ENCODE data around the gene SERPINB1.
"Not testable (repeated sequence)": the region's sequence is repeated elsewhere in the genome, so short reads cannot be mapped to it uniquely, and the experiment has no call there.

Gene SERPINB1

DNA sequence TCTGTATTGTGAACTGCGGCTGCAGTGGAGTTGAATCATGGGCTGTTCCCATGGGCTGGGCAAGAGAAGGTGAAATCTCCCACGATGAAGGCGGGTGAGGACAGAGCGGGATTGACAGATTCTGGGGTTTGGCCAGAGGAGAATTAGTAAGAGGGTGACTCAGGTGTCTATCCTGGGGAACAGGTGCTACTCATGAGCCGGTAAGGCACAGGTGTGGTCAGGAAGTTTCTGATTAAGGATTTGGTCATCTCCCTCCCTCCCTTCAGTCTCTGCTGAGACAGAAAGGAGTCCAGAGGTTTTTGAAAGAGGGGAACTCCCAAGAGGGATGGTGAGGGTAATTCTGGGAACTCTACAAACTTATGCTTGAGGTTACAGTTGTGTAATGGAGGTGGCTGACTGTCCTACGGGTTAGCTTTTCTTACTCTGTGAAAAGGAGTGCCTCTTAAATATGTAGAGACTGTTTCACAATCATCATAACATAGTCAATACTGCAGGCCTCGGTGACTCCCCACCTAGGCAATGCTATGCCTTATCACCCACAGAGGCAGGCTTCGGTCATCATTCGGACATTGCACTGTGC is 31.5 kb downstream of the SERPINB1 start:
- no peak for DNase-seq

DNA sequence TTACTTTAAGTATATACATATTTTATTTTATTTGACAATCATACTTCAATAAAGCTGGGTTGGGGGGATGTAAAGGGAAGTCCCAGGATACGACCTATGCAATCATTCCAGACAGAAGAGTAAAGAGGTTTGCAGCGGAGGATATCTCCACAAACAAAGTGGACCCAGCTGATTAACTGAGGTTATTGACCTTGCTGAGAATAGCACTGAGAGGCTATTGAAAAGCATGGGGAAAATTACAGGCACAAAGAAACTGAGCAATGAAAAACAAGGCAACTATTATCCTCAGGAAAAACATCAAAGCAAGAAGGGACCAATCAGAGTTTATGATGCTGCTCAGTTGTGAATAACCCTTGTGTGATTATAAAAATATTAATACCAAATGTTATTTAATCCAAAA is 32.6 kb downstream of the SERPINB1 start:
- DNase-seq, result no peak

DNA sequence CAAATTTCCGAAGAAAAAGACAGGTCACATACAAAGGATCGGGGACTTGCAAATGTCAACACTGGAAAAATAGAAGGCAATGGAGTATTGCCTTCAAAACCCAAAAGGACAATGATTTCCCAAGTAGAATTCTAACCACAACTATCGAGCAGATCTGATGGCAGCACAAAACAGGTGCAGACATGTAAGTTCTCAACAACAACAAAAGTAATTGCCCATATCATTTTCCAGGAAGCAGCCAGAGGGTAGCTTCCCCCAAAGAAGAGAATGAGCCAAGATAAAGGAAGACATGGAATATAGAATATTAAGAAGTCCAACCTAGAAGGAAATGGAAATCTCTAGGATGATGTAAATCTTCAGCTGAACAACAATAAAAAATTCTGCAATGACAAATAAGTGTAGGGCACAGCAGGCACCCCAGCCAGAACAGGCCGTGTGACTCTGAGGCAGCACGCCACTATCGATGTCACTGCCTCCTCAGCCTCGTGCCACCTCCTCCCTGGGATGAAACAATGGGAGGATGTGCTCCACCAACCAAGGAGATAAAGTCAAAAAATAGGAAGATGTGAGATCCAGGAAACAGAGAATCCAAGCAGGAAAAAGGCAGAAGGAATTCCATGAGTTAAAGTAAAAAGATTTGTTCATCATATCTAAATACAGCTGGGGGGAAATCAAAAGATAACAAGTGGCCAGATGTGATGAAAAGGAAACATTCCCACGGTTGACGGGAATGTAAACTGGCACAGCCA is 34.1 kb downstream of the SERPINB1 start:
- no peak for DNase-seq

- no peak for DNase-seq
Measured at GRCh38 chr6:2806644-2807043, 35.0 kb downstream of the SERPINB1 start.

- no peak for DNase-seq
Measured at GRCh38 chr6:2805031-2805430, 36.6 kb downstream of the SERPINB1 start.

DNA sequence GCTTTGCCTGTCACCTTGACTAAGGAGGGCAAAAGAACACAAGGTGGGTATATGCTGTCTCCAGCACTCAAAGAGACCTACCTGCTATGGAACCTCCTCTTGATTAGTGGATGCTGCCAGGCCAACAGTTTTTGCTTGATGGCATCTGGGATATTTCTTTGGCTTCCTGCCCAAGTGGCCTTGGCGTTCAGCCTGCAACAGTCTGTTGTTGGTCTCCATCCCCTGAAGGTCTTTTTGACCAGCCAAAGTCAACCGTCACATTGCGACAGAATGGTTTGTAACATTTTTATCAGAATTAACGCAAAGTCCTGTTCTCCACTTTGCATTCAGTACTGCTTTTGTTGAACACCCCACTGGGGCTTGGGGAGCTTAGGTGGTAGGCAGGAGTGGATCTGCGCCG is 37.1 kb downstream of the SERPINB1 start:
- DNase-seq, result no peak

DNA sequence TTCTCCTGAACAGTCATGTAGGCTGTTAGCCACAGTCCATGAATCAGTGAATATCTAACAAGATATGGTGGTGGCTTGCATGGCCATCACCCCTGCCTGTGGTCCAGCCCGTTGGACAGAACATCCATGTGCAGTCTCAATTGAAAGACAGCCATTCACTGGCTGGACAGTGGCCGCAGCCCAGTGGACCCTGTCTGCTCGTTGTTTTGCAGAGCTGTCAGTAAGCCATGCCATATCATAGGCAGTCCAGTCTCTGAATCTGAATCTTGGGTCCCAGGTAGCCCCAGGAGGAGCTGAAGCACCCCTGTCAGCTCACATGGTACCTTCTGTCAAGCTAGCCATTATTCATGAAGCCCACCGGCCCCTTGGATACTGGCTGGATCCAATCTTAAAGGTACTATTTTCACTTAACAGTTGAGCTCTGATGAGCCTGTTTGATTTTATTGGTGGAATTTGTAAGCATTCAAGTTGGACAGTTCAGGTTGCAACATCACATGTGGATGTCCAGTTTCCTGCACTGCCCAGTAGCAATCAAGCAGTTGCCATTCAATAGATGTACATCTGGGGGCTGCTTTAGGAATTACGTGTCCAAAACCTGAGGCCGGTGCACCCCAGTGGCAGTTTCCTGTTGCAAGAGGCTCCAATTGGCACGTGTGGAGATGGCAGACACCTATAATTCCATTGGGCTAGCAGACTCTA is 37.8 kb downstream of the SERPINB1 start:
- DNase-seq, result no peak

GRCh38 chr6:2802521-2803060 is 39.1 kb downstream of the SERPINB1 start:
- DNase-seq, result no peak

DNA sequence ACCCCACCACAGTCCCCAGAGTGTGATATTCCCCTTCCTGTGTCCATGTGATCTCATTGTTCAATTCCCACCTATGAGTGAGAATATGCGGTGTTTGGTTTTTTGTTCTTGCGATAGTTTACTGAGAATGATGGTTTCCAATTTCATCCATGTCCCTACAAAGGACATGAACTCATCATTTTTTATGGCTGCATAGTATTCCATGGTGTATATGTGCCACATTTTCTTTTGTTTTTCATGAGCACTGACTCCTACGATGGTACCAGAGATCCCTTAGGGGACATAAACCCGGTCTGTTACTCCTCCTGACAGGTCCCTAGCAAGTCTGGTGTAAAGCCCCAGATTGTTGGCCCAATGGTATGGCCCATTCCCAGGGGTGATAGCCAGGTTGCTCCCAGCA is 40.0 kb downstream of the SERPINB1 start:
- DNase-seq, result not testable (repeated sequence)

DNA sequence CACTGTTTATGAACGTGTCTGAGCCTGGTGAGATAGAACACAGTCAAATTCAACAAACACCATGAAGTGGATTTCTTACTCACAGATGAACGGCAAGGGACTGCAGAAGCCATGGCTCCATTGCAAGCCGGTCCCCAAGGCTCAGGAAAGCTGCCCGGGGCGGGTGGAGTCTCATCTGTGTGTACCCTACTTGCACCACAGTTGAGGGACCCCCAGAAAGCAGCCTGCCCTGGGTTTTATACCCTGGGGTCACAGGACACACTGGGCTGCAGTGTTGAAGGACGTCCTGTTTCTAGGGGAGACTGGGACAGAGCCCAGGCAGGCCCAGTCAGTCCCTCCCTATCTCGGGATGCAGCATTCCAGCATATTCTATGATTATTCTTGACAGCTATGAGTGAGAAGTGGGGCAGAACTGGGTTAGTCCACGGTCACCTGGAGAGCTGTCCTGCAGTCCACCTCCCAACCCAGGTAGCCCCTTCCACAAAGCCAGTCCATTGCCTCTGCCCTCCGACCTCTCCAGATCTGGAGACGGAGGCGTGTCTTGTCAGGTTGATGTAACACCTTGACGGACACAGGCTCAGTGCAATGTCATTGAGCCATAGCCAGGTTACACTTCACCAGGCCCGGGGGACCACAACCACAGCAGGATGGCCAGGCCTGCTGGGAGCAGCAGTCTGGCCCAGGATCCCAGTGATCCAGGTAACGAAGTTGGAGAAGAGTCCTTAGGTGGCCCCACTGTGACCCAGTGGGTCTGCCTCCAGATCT is 40.9 kb downstream of the SERPINB1 start:
- DNase-seq, result no peak

GRCh38 chr6:2799936-2800527 is 41.6 kb downstream of the SERPINB1 start:
- peak; percentile 18 for DNase-seq

DNA sequence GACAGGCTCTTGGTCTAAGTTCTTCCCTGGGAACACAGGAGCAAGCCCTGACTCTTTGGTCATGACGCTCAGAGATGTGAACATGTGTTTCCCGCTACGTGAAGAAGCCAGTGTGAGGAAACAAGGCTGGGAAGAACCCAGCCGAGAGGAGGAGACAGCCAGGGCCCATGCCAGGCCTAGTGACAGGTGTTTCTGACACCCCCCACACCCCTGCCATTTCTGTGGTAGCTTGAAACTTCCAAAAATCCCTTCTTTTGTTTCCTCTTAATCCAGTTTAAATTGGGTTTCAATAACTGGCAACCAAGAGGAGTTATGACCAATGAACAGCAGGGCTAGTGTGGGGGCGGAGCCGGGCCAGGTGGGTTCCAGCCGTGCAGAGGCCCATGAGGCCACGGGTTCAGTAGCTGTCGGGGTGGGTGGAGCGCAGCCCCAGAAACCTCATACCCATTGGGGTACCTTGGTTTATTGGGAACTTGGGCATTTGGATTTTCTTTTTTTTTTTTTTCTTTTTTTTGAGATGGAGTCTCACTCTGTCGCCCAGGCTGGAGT is 43.0 kb downstream of the SERPINB1 start:
- DNase-seq, result no peak

GRCh38 chr6:2797564-2798031 is 44.1 kb downstream of the SERPINB1 start:
- DNase-seq, result no peak

DNA sequence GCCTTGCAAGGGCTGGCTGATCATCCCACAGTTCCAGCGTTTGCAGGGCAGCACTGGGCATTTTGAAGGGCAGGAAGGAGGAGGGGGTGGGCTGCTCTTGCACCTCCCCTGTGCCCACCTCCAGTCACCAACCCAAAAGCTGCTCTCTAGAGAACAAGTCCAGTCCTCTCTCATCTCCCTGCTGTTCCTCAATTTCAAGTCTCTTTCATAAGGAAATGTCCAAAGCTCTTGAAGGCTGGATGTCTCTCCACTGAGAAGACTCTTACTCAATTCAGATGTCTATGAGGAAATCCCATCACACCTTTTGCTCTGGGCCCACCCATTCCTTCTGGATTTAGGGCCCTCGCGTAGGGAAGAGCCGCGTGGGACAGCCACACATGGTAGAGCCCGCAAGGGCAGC is 44.8 kb downstream of the SERPINB1 start:
- no peak for DNase-seq

GRCh38 chr6:2795956-2796355 is 45.7 kb downstream of the SERPINB1 start:
- DNase-seq, result no peak

GRCh38 chr6:2795162-2795561 is 46.5 kb downstream of the SERPINB1 start:
- DNase-seq, result no peak

- DNase-seq, result no peak
Measured at GRCh38 chr6:2794171-2794730, 47.4 kb downstream of the SERPINB1 start.

- peak; percentile 47 for DNase-seq
Measured at GRCh38 chr6:2793534-2794151, 48.0 kb downstream of the SERPINB1 start.

GRCh38 chr6:2792330-2793110 is 49.1 kb downstream of the SERPINB1 start:
- DNase-seq, result no peak

DNA sequence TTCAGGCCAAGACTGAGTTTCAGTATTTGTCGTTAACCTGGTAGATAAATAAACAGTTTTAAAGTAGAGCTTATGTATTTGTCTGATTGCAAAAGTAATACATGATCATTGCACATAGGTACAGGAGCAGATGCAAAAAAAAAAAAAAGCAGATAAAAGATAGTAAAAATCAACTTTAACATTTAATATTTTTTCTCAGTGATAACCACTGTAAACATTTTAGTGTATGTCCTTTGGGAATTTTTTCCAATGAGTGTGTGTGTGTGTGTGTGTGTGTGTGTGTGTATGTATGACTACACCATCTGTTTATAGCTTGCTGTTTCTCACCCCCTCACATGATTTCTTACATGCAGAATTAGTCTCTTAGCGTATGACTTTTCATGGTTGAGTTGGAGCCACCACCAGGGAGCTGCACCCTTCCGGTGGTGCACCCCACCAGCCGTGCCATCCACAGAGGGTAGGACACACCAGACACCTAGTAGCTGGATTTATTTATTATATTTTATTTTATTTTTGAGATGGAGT is 50.2 kb downstream of the SERPINB1 start:
- no peak for DNase-seq
